GM20000 (cell line): ENCODE data around the gene KIF1C.
A peak's percentile ranks its signal among the peaks of the same experiment; 100 is the strongest.
"Not testable (repeated sequence)": the region's sequence is repeated elsewhere in the genome, so short reads cannot be mapped to it uniquely, and the experiment has no call there.

Experiments used
- DNase-seq: peaks from one replicate; pipeline ENCODE4 v3.0.0; 2012; ENCODE audit warnings: low spot score
- TF ChIP-seq, protein P1 (sequence below): IDR thresholded peaks from 2 replicates; pipeline ENCODE4 v1.5.1; 2012; ENCODE audit warnings: mild to moderate bottlenecking, control low read depth; ENCODE audit errors: extremely low read depth, missing control alignments

The KIF1C gene

DNA sequence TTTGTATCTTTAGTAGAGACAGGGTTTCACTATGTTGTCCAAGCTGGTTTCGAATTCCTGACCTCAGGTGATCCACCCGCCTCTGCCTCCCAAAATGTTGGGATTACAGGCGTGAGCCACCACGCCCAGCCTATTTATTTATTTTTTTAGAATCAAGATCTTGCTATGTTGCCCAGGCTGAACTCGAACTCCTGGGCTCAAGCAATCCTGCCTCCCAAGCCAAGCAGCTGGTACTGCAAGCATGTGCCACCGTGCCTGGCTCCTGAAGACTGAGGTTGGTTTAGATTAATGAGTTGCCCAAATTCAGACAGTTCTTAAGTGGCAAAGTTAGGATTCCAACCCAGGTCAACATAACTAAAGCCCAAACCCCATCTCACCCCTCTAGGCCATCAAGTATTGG, 29.5 kb downstream of the KIF1C start:
- TF ChIP-seq, protein P1, sequence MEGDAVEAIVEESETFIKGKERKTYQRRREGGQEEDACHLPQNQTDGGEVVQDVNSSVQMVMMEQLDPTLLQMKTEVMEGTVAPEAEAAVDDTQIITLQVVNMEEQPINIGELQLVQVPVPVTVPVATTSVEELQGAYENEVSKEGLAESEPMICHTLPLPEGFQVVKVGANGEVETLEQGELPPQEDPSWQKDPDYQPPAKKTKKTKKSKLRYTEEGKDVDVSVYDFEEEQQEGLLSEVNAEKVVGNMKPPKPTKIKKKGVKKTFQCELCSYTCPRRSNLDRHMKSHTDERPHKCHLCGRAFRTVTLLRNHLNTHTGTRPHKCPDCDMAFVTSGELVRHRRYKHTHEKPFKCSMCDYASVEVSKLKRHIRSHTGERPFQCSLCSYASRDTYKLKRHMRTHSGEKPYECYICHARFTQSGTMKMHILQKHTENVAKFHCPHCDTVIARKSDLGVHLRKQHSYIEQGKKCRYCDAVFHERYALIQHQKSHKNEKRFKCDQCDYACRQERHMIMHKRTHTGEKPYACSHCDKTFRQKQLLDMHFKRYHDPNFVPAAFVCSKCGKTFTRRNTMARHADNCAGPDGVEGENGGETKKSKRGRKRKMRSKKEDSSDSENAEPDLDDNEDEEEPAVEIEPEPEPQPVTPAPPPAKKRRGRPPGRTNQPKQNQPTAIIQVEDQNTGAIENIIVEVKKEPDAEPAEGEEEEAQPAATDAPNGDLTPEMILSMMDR = no peak
- DNase-seq = no peak

DNA sequence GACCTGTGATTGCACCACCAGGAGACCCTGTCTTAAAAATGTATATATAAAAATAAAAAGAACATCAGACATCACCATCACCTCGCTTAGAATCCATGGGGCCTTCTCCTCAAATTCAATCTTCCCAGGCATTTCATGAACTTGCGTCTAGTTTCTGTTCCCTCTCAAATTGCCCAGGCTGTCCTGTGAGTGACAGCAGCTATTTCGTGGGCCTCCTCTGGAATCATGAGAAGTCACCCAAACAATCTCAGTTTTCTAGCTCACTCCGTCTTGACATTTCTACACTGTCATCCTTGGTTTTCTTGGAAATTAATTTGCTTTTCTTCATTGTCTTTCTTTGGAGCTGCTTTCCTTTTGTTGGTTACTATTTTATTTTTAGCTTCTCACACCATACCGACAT, 30.2 kb downstream of the KIF1C start:
- TF ChIP-seq, protein P1 = no peak
- DNase-seq = no peak

DNA sequence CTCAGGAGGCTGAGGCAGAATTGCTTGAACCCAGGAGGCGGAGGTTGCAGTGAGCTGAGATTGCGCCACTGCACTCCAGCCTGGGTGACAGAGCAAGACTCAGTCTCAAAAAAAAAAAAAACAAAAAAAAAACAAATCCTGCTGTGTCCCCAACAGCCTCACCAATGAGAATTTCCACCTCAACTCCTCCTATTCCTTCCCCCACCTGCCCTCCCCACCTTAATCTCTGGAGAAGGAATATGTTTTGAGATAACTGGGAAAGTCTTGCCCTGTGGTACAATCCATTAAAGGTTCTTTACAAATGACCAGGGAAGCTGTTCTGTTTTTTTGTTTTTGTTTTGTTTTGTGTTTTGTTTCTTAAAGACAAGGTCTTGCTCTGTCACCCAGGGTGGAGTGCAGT, 32.4 kb downstream of the KIF1C start:
- DNase-seq = not testable (repeated sequence)

DNA sequence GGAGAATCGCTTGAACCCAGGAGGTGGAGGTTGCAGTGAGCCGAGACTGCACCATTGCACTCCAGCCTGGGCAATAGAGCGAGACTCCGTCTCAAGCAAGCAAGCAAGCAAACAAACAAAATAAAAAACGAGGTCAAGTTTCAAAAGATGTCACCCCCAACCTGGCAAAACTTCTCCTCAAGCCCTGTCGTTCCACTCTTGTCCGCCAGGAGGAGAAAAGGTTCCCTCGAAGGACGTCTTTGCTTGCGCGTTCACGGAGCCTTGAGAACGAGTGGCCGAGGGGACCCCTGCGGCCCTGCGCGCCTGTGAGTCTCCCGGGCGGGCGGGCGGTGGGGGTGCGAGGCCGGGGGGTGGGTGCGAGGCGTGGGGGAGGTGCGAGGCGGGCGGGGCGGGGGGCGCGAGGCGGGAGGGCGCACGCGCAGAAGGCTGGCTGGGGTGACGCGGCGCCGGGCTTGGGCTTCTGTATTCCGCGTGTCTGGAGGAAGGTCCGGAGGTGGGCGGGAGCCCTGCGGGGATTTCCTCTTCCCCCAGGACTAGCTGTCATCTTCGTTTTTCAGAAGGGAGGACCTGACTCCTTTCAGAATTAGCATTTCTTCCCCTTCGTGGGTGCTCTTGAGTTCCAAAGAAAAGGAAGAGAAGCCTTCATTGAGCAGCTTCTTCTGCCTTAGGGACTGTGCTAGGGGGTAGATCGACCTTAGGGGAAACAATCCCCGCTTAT, 33.8 kb downstream of the KIF1C start:
- TF ChIP-seq, protein P1 = peak; percentile 48
- peak; percentile 95 for DNase-seq

DNA sequence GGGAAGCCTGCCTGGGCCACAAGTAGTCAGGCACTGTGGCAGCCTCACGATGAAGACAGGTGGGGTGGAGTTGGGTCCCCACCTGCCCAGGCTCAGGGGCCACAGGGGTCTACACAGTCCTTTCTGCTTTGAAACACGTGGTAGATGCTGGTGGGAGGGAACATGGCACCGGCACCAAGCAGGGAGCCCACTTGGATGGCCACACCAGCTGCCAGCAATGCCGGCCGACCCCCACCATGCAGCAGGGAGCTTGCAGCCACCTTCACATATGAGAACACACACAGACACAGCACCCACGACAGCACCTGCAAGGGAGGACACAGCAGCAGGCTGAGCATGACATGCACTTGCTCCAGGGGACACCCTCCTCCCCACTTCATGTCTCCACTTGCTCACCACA, 35.1 kb downstream of the KIF1C start:
- TF ChIP-seq, protein P1 = no peak
- DNase-seq = no peak

DNA sequence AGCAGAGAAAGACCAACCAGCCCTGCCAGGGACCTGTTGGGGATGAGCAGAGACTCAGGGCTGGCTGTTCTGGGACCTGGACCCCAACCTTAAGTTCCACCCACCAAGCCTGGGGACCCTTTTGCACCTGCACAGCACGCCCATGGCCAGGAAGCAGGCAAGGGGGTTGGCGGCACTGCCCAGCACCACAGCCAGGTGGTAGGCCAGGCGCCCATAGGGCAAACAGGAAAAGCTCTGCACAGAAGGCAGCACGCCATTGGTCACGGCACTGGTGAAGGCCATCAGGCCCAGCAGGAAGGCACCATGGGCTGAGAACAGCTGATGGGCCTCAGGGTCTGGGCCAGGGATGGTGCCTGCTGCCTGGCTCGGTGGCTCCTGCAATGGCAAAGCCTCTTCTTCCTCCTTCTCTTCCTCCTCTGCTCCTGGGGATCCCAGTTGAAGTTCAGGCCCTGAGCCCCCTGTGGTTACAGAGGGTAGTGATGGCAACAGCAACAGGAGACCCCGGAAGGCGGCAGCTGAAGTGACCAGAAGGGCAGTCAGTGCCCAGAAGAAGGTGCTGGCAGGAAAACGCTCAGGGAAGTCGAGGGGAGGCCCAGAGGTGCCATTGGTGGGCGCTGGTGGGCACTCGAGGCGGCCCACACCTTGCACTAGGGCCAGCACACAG, 35.7 kb downstream of the KIF1C start:
- no peak for DNase-seq
- TF ChIP-seq, protein P1 = no peak

DNA sequence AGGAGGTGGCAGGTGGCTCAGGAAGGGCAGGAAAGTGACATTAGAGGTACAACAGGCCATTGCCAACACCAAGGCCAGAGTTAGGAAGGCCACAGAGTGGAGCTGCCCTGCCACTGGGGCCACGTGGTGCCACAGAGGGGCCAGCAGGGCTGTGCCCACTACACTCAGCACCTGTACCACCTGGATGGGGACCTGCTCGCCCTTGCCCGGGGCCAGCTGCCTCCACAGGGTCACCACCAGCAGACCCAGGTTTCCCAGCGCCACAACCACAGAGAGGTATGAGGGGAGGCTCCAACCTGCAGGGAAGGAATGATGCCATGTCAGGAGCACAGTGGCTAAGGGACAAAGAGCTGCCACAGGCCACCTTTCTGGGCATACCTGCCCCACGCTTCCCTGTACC, 36.3 kb downstream of the KIF1C start:
- no peak for DNase-seq
- TF ChIP-seq, protein P1 = no peak

DNA sequence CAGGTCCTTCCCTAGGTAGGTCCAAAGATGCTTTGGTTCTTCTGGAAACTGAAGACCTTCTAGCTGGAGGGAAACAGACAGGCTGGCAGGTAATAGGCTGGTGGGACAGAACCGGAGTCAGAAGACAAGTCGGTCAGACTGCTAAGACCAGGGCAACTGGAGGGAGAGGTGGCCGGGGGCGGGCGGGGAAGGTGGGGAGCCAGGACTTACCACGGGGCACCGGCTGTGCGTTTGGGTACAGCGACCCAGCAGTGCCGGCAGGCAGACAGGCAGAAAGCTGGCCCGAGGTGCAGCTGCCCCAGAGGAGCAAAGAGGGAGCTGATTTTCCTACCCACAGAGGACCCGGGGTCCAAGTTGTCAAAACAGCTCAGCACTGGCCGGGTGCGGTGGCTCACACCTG, 36.9 kb downstream of the KIF1C start:
- no peak for DNase-seq
- TF ChIP-seq, protein P1 = no peak
